ENCODE data around the gene FHL5.
A peak's percentile ranks its signal among the peaks of the same experiment; 100 is the strongest.
"Not testable (repeated sequence)": the region's sequence is repeated elsewhere in the genome, so short reads cannot be mapped to it uniquely, and the experiment has no call there.

FHL5 gene

GRCh38 chr6:96626759-96627364 is 63.9 kb downstream of the FHL5 start:
- Histone ChIP-seq H3K79me2 (ENCODE audit: insufficient read depth, low read length) (no peaks in the 10 kb centered on the region), H3K4me3 (ENCODE audit: low read length, poor library complexity, severe bottlenecking) (no peak overlapping the region), H3K27me3 (ENCODE audit: insufficient read depth, low read length, poor library complexity, severe bottlenecking) (no peaks in the 10 kb centered on the region), H3F3A (ENCODE audit: low read depth) (no peaks in the 10 kb centered on the region), H3K9me2 (replicated peaks; ENCODE audit: low read depth, low read length) (no peaks in the 10 kb centered on the region), H3K36me3 (ENCODE audit: insufficient read depth, low read length) (no peaks in the 10 kb centered on the region), H3K4me2 (ENCODE audit: low read depth, low read length, poor library complexity, severe bottlenecking) (no peak overlapping the region), H2AFZ (ENCODE audit: low read length) (no peak overlapping the region), H3K4me1 (ENCODE audit: insufficient read depth, low read length, poor library complexity, severe bottlenecking) (no peaks in the 10 kb centered on the region), H4K20me1 (ENCODE audit: insufficient read depth, low read length, poor library complexity, severe bottlenecking) (no peaks in the 10 kb centered on the region), H3K9ac (ENCODE audit: low read depth, low read length, poor library complexity, severe bottlenecking) (no peak overlapping the region), H3K9me3 (ENCODE audit: insufficient read depth, low read depth, low read length) (no peaks in the 10 kb centered on the region)
- TF ChIP-seq EZH2phosphoT487 (IDR thresholded peaks at IDR 0.05; ENCODE audit: borderline replicate concordance), result no peak
- TF ChIP-seq CTCF (conservative IDR thresholded peaks at IDR 0.05; ENCODE audit: low read length), result peak; percentile 68

GRCh38 chr6:96631248-96631647 is 68.3 kb downstream of the FHL5 start:
- no peaks in the 10 kb centered on the region for H3K4me1 ChIP-seq (ENCODE audit: insufficient read depth, low read length, poor library complexity, severe bottlenecking)
- no peaks in the 10 kb centered on the region for H3K9me2 ChIP-seq (replicated peaks; ENCODE audit: low read depth, low read length)
- H3K4me3 ChIP-seq (ENCODE audit: low read length, poor library complexity, severe bottlenecking), result no peak overlapping the region
- no peak overlapping the region for H2AFZ ChIP-seq (ENCODE audit: low read length)
- H3K27me3 ChIP-seq (ENCODE audit: insufficient read depth, low read length, poor library complexity, severe bottlenecking), result no peaks in the 10 kb centered on the region
- H3F3A ChIP-seq (ENCODE audit: low read depth), result no peaks in the 10 kb centered on the region
- no peak for TF ChIP-seq CTCF (conservative IDR thresholded peaks at IDR 0.05; ENCODE audit: low read length)
- no peak for TF ChIP-seq EZH2phosphoT487 (IDR thresholded peaks at IDR 0.05; ENCODE audit: borderline replicate concordance)
- no peaks in the 10 kb centered on the region for H3K79me2 ChIP-seq (ENCODE audit: insufficient read depth, low read length)
- no peaks in the 10 kb centered on the region for H4K20me1 ChIP-seq (ENCODE audit: insufficient read depth, low read length, poor library complexity, severe bottlenecking)
- no peak overlapping the region for H3K9ac ChIP-seq (ENCODE audit: low read depth, low read length, poor library complexity, severe bottlenecking)
- no peak overlapping the region for H3K4me2 ChIP-seq (ENCODE audit: low read depth, low read length, poor library complexity, severe bottlenecking)
- no peaks in the 10 kb centered on the region for H3K36me3 ChIP-seq (ENCODE audit: insufficient read depth, low read length)
- H3K9me3 ChIP-seq (ENCODE audit: insufficient read depth, low read depth, low read length), result no peaks in the 10 kb centered on the region

- H3K4me2 ChIP-seq (ENCODE audit: low read depth, low read length, poor library complexity, severe bottlenecking); H3K36me3 ChIP-seq (ENCODE audit: insufficient read depth, low read length); H2AFZ ChIP-seq (ENCODE audit: low read length); H3K9ac ChIP-seq (ENCODE audit: low read depth, low read length, poor library complexity, severe bottlenecking); H3K9me2 ChIP-seq (replicated peaks; ENCODE audit: low read depth, low read length); H3F3A ChIP-seq (ENCODE audit: low read depth); H3K79me2 ChIP-seq (ENCODE audit: insufficient read depth, low read length); H3K4me1 ChIP-seq (ENCODE audit: insufficient read depth, low read length, poor library complexity, severe bottlenecking); H3K4me3 ChIP-seq (ENCODE audit: low read length, poor library complexity, severe bottlenecking); H4K20me1 ChIP-seq (ENCODE audit: insufficient read depth, low read length, poor library complexity, severe bottlenecking); H3K9me3 ChIP-seq (ENCODE audit: insufficient read depth, low read depth, low read length); H3K27me3 ChIP-seq (ENCODE audit: insufficient read depth, low read length, poor library complexity, severe bottlenecking): not testable (repeated sequence)
Measured at GRCh38 chr6:96637979-96638378, 75.1 kb downstream of the FHL5 start.

GRCh38 chr6:96645106-96645505 is 82.2 kb downstream of the FHL5 start:
- no peaks in the 10 kb centered on the region for H3K4me1 ChIP-seq (ENCODE audit: insufficient read depth, low read length, poor library complexity, severe bottlenecking)
- H3K36me3 ChIP-seq (ENCODE audit: insufficient read depth, low read length), result no peaks in the 10 kb centered on the region
- no peaks in the 10 kb centered on the region for H3K27me3 ChIP-seq (ENCODE audit: insufficient read depth, low read length, poor library complexity, severe bottlenecking)
- H3F3A ChIP-seq (ENCODE audit: low read depth), result no peaks in the 10 kb centered on the region
- H2AFZ ChIP-seq (ENCODE audit: low read length), result no peak overlapping the region
- H3K79me2 ChIP-seq (ENCODE audit: insufficient read depth, low read length), result no peaks in the 10 kb centered on the region
- TF ChIP-seq CTCF (conservative IDR thresholded peaks at IDR 0.05; ENCODE audit: low read length) (no peak), EZH2phosphoT487 (IDR thresholded peaks at IDR 0.05; ENCODE audit: borderline replicate concordance) (no peak)
- H3K4me2 ChIP-seq (ENCODE audit: low read depth, low read length, poor library complexity, severe bottlenecking), result no peak overlapping the region
- no peaks in the 10 kb centered on the region for H3K9me3 ChIP-seq (ENCODE audit: insufficient read depth, low read depth, low read length)
- H3K4me3 ChIP-seq (ENCODE audit: low read length, poor library complexity, severe bottlenecking), result no peak overlapping the region
- H4K20me1 ChIP-seq (ENCODE audit: insufficient read depth, low read length, poor library complexity, severe bottlenecking), result no peaks in the 10 kb centered on the region
- H3K9ac ChIP-seq (ENCODE audit: low read depth, low read length, poor library complexity, severe bottlenecking), result no peak overlapping the region
- no peaks in the 10 kb centered on the region for H3K9me2 ChIP-seq (replicated peaks; ENCODE audit: low read depth, low read length)
